H9 (cell line): ENCODE measurements around the gene CCNF. TPM values are rescaled to one million over a fixed set of nuclear protein-coding genes. Genes with fewer than 3 reads are reported as not detected.

Experiments
- DNase-seq: peaks from one replicate; pipeline ENCODE4 v3.0.0-alpha.2; 2017
- H2AFZ ChIP-seq: one replicate; pipeline ENCODE4 v1.6.1; 2013; ENCODE audit warnings: mild to moderate bottlenecking, low read length, control low read depth, moderate library complexity
- H2AK5ac ChIP-seq: 2 replicates; pipeline ENCODE4 v1.6.1; 2013; ENCODE audit warnings: low read length, control low read depth, mixed read lengths; ENCODE audit not compliant: insufficient read length
- H2BK120ac ChIP-seq: one replicate; pipeline ENCODE4 v1.6.1; 2013; ENCODE audit warnings: low read depth, mild to moderate bottlenecking, low read length, control low read depth, inconsistent platforms; ENCODE audit not compliant: poor library complexity, severe bottlenecking
- H2BK12ac ChIP-seq: 2 replicates; pipeline ENCODE4 v1.6.1; 2013; ENCODE audit warnings: low read length, control low read depth, mixed read lengths, low read depth; ENCODE audit not compliant: insufficient read length
- H2BK15ac ChIP-seq: 2 replicates; pipeline ENCODE4 v1.6.1; 2013; ENCODE audit warnings: low read depth, low read length, control low read depth
- H2BK20ac ChIP-seq: one replicate; pipeline ENCODE4 v1.6.1; 2013; ENCODE audit warnings: low read depth, mild to moderate bottlenecking, low read length, control low read depth, inconsistent platforms; ENCODE audit not compliant: poor library complexity, severe bottlenecking
- H2BK5ac ChIP-seq: 2 replicates; pipeline ENCODE4 v1.6.1; 2013; ENCODE audit warnings: low read length, control low read depth, mixed read lengths; ENCODE audit not compliant: insufficient read length
- H3K14ac ChIP-seq: 2 replicates; pipeline ENCODE4 v1.6.1; 2013; ENCODE audit warnings: low read length, control low read depth; ENCODE audit not compliant: insufficient read depth
- H3K18ac ChIP-seq: 2 replicates; pipeline ENCODE4 v1.6.1; 2013; ENCODE audit warnings: low read depth, mild to moderate bottlenecking, mixed read lengths, low read length, control low read depth; ENCODE audit not compliant: insufficient read length
- H3K23ac ChIP-seq: 2 replicates; pipeline ENCODE4 v1.6.1; 2013; ENCODE audit warnings: low read length, control low read depth, mixed read lengths, low read depth; ENCODE audit not compliant: insufficient read length
- H3K23me2 ChIP-seq: 2 replicates; pipeline ENCODE4 v1.6.1; 2013; ENCODE audit warnings: low read depth, mild to moderate bottlenecking, mixed read lengths, low read length, control low read depth; ENCODE audit not compliant: insufficient read length, poor library complexity, severe bottlenecking
- H3K27ac ChIP-seq: 2 replicates; pipeline ENCODE4 v1.5.1; 2013; ENCODE audit warnings: low read length, control low read depth, mixed read lengths, low read depth; ENCODE audit not compliant: insufficient read length
- H3K27me3 ChIP-seq: 2 replicates; pipeline ENCODE4 v1.6.1; 2013; ENCODE audit warnings: low read length, control low read depth, inconsistent platforms; ENCODE audit not compliant: insufficient read depth
- H3K4ac ChIP-seq: 2 replicates; pipeline ENCODE4 v1.6.1; 2013; ENCODE audit warnings: low read depth, mild to moderate bottlenecking, control low read depth, inconsistent platforms, low read length, moderate library complexity
- H3K4me1 ChIP-seq: 2 replicates; pipeline ENCODE4 v1.6.1; 2013; ENCODE audit warnings: low read length, control low read depth, inconsistent platforms; ENCODE audit not compliant: insufficient read depth
- H3K4me2 ChIP-seq: 2 replicates; pipeline ENCODE4 v1.6.1; 2013; ENCODE audit warnings: low read length, control low read depth, mixed read lengths; ENCODE audit not compliant: insufficient read length, insufficient read depth
- H3K56ac ChIP-seq: 2 replicates; pipeline ENCODE4 v1.6.1; 2013; ENCODE audit warnings: low read depth, mild to moderate bottlenecking, mixed read lengths, low read length, control low read depth; ENCODE audit not compliant: insufficient read length
- H3K79me1 ChIP-seq: 2 replicates; pipeline ENCODE4 v1.6.1; 2013; ENCODE audit warnings: low read depth, mild to moderate bottlenecking, moderate library complexity, low read length, control low read depth, inconsistent platforms; ENCODE audit not compliant: insufficient read depth, poor library complexity, severe bottlenecking
- H3K79me2 ChIP-seq: 2 replicates; pipeline ENCODE4 v1.6.1; 2013; ENCODE audit warnings: low read length, control low read depth, inconsistent platforms; ENCODE audit not compliant: insufficient read depth
- H3K9ac ChIP-seq: 2 replicates; pipeline ENCODE4 v1.6.1; 2013; ENCODE audit warnings: low read length, control low read depth, mixed read lengths; ENCODE audit not compliant: insufficient read length; ENCODE audit errors: extremely low read depth
- H3K9me3 ChIP-seq: one replicate; pipeline ENCODE4 v1.6.1; 2013; ENCODE audit warnings: low read depth, low read length, inconsistent platforms; ENCODE audit not compliant: control insufficient read depth
- H3T11ph ChIP-seq: one replicate; pipeline ENCODE4 v1.6.1; 2013; ENCODE audit warnings: mild to moderate bottlenecking, low read length, control low read depth, inconsistent platforms
- H4K20me1 ChIP-seq: one replicate; pipeline ENCODE4 v1.6.1; 2013; ENCODE audit not compliant: control insufficient read depth, insufficient read length, insufficient read depth
- H4K5ac ChIP-seq: 2 replicates; pipeline ENCODE4 v1.6.1; 2013; ENCODE audit warnings: low read depth, mild to moderate bottlenecking, mixed read lengths, low read length, control low read depth; ENCODE audit not compliant: insufficient read length
- H4K8ac ChIP-seq: replicated peaks from 2 replicates; pipeline ENCODE4 v1.6.1; 2013; ENCODE audit warnings: low read length, control low read depth, mixed read lengths, low read depth; ENCODE audit not compliant: insufficient read length
- H4K91ac ChIP-seq: 2 replicates; pipeline ENCODE4 v1.6.1; 2013; ENCODE audit warnings: low read depth, mild to moderate bottlenecking, moderate library complexity, mixed read lengths, low read length, control low read depth; ENCODE audit not compliant: insufficient read length
- H3K27ac Mint-ChIP-seq, 3 experiments: 2 replicates in 2 of 3; 3 replicates in 1 of 3; pipeline ENCODE4 v1.8.0; 2020 to 2021; ENCODE audit warnings: mixed read lengths in 3 of 3, mild to moderate bottlenecking in 1 of 3, moderate library complexity in 1 of 3
- H3K27me3 Mint-ChIP-seq: 2 replicates; pipeline ENCODE4 v1.8.0; 2021; ENCODE audit warnings: low read depth, mild to moderate bottlenecking, moderate library complexity, mixed read lengths
- H3K36me3 Mint-ChIP-seq, 3 experiments: 2 replicates in 2 of 3; 3 replicates in 1 of 3; pipeline ENCODE4 v1.8.0; 2020 to 2021; ENCODE audit warnings: low read depth in 3 of 3, mixed read lengths in 3 of 3; ENCODE audit not compliant: insufficient read depth in 1 of 3
- H3K4me1 Mint-ChIP-seq, 2 experiments: 2 replicates each; pipeline ENCODE4 v1.8.0; 2020; ENCODE audit warnings: mixed read lengths in 2 of 2
- H3K4me3 Mint-ChIP-seq, 2 experiments: 2 replicates in 1 of 2; 3 replicates in 1 of 2; pipeline ENCODE4 v1.8.0; 2020 to 2021; ENCODE audit warnings: mild to moderate bottlenecking in 2 of 2, mixed read lengths in 2 of 2, moderate library complexity in 1 of 2
- H3K9me3 Mint-ChIP-seq, 2 experiments: 2 replicates in 1 of 2; 3 replicates in 1 of 2; pipeline ENCODE4 v1.8.0; 2020; ENCODE audit warnings: mild to moderate bottlenecking in 2 of 2, mixed read lengths in 2 of 2, moderate library complexity in 1 of 2
- CTCF ChIP-seq: fragments of 200-600 bp; sonication (generic); conservative IDR thresholded peaks from 3 replicates; pipeline ENCODE4 v1.8.0; 2021; ENCODE audit warnings: antibody characterized with exemption, mild to moderate bottlenecking
- WGBS: extraction: QIAGEN DNeasy Blood & Tissue Kit; methylation state at CpG from one replicate; pipeline ENCODE4 v1.1.7; 2013; ENCODE audit warnings: missing lambda C conversion rate, low lambda C conversion rate, mixed read lengths; ENCODE audit not compliant: insufficient read length; ENCODE audit errors: extremely low coverage; 5-methylcytosine and 5-hydroxymethylcytosine counted together
- total RNA-seq: library from RNA; stranded (reverse); gene quantifications from 2 replicates; pipeline ENCODE4 v1.2.1, GENCODE V29; 2021

The CCNF gene
- total RNA-seq, 1 experiment from 2014 or later = 61.6 TPM

- Histone ChIP-seq H3K27ac (no peak overlapping the region), H3K18ac (no peak overlapping the region), H4K5ac (no peak overlapping the region), H3K14ac (no peak overlapping the region), H3K23ac (no peak overlapping the region), H2BK5ac (no peak overlapping the region), H3K56ac (no peak overlapping the region), H4K8ac (no peak overlapping the region), H3K23me2 (no peaks in the 10 kb centered on the region), H2BK20ac (no peak overlapping the region), H2BK12ac (no peak overlapping the region), H3K79me2 (no peaks in the 10 kb centered on the region), H3K9ac (no peak overlapping the region), H3K27me3 (no peaks in the 10 kb centered on the region), H2BK15ac (no peak overlapping the region), H3T11ph (no peak overlapping the region), H3K79me1 (no peaks in the 10 kb centered on the region), H2AFZ (no peak overlapping the region), H3K4me1 (no peaks in the 10 kb centered on the region), H2BK120ac (no peak overlapping the region), H3K4me2 (no peak overlapping the region), H4K91ac (no peak overlapping the region), H3K9me3 (no peaks in the 10 kb centered on the region), H3K4ac (no peak overlapping the region), H4K20me1 (no peaks in the 10 kb centered on the region), H2AK5ac (no peak overlapping the region)
- Mint-ChIP-seq H3K27ac (peak overlapping the region in 1 of 3 experiments; percentile 65; a peak in 1 of 7 replicates), H3K36me3 (no peaks in the 10 kb centered on the region), H3K4me1 (no peaks in the 10 kb centered on the region), H3K4me3 (no peak overlapping the region), H3K9me3 (no peaks in the 10 kb centered on the region; a peak in 1 of 5 replicates), H3K27me3 (peaks cover 17% of the 10 kb centered on the region)
- WGBS = no CpG with 5 or more reads among the region's 2 CpGs
- DNase-seq = no peak
- no peak for TF ChIP-seq CTCF
Measured at GRCh38 chr16:2415085-2415484, 14.2 kb upstream of the CCNF start.
